Activated CD8-positive, alpha-beta memory T cell treated with anti-CD3 and anti-CD28 coated beads, Interleukin-2, amount 50 U/mL, for 24 hours (primary cell): Measurements from ENCODE around the gene GALR2.

Experiments used
- DNase-seq: peaks from one replicate; pipeline ENCODE4 v3.0.0-alpha.2; 2020; ENCODE audit errors: extremely low read depth

The GALR2 gene

DNA sequence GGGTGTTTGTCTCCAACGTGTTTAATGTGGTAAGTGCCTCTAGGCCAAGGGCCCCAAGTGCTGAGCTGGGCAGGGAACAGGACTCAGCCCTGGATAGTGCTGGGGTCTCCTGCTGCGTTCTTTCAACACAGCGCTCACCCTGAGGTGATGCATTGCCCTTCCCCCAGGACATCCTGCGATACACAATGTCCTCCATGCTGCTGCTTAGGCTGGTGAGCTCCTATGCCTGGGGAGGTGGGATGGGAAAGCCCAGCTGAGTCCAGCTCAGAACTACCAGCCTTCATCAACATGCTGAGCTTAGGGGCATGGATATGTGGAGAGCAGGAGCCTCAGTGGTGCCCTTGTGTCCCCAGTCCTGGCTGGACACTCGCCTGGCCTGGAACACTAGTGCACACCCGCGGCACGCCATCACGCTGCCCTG is 5.0 kb downstream of the GALR2 start:
- no peak for DNase-seq

DNA sequence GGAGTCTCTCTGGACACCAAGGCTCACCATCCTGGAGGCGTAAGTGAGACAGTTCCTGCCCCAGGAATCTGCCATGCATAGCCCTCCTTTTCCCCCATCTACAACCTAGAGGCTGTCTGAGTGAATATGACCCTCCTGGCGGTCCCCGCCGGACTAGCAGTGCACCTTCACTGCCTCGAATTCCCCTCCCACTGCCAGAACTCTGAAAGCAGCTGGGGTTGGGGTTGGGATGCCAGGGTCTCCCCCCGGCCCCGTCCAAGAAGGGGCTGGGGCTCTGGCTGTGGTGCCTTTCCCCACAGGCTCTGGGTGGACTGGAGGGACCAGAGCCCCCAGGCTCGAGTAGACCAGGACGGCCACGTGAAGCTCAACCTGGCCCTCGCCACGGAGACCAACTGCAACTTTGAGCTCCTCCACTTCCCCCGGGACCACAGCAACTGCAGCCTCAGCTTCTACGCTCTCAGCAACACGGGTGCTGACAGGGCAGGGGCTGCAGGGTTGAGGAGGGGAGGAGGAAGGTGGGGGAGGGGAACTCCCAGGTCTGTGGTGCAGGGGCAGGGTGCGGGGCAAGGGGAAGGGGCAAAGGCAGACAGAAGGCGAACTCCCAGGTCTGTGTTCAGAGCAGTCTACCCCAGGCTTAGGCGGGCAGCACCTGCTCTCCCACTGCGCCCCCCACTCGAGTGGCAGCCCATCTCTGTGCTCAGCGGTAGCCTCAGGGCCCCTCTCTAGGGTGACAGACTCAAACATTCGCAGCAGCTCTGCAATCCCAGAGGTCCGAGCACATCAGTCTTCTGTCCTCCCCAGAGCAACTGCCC is 5.6 kb downstream of the GALR2 start:
- no peak for DNase-seq

DNA sequence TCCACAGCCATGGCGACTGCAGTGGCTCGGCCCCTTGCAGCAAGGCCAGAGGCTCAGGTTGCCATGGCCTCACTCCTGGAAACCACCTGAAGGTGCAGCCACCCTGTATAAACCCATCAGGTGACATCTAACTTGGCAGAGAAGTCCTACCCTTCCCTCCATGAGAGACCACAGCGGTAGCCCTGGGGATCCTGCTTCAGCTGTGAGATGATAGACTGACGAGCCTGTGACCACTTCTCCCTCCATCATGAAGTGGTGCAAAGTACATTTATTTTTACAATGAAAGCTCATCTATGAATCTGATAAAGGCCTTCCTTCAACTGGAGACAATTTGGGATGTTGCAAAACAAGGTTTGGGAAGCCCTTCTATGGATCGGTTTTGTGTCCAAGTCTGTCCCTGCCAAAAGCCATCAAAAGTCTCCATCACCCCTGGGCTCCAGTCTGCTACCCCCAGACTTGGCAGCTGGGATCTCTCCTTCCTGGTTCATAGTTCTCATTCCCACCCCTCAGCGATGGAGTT is 6.2 kb downstream of the GALR2 start:
- DNase-seq, result no peak

DNA sequence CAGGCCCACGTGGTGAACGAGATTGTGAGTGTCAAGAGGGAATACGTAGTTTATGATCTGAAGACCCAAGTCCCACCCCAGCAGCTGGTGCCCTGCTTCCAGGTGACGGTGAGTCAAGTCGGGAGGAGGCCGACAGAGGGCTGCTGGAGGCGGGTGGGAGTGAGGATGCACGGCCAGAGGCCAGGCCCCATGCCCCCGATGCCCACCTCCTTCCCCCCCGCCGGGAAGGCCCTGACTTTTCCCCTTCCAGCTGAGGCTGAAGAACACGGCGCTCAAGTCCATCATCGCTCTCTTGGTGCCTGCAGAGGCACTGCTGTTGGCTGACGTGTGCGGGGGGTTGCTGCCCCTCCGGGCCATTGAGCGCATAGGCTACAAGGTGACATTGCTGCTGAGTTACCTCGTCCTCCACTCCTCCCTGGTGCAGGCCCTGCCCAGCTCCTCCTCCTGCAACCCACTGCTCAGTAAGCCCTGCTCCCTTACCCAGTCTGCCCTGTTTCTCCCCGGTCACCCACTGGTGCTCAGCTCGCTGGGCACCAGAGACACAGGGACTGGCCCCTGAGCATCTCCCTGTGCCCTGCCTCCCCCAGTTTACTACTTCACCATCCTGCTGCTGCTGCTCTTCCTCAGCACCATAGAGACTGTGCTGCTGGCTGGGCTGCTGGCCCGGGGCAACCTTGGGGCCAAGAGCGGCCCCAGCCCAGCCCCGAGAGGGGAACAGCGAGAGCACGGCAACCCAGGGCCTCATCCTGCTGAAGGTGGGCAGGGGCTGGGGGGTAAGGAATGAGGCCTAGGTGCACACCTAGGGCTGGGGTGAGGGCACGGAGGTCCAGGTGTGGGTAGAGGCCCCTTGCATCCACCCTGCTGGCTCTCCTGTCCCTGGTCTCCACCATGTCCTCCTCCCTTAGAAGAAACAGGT is 7.0 kb downstream of the GALR2 start:
- DNase-seq, result no peak

DNA sequence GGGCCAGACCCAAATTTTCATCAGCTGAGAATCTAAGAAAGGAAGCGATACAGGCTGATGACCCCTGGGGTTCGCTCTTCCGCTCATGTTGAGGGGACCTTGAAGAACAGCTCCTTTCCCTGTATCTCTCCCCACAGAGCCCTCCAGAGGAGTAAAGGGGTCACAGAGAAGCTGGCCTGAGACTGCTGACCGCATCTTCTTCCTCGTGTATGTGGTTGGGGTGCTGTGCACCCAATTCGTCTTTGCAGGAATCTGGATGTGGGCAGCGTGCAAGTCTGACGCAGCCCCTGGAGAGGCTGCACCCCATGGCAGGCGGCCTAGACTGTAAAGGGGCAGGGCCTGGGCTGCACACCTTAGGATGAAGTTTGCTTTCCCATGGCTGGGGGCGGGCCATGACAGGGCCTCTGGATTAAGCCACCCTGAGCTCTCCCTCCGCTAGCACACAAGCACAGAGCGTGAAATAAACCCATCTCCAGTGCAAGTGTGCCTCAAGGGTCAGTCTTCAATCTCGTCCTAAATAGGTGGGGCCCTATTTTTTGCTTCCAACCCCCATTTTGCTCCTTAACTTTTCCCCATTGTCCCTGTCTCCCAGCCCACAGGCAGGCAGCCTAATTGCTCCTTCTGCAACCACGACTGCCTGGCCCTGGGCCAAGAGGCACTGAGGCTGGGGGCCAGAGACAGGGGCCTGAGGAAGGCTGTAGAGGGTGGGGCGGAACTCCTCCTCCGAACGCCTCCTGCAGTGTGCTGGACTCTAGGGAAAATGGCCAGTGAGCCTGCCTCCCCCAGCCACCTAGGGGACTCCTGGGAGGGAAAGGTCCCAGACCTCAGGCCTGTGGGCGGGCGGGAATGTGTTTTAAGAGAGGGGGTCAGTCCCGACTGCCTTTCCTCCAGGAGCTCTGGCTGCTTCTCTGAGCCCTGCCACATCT is 8.0 kb downstream of the GALR2 start:
- DNase-seq, result no peak

DNA sequence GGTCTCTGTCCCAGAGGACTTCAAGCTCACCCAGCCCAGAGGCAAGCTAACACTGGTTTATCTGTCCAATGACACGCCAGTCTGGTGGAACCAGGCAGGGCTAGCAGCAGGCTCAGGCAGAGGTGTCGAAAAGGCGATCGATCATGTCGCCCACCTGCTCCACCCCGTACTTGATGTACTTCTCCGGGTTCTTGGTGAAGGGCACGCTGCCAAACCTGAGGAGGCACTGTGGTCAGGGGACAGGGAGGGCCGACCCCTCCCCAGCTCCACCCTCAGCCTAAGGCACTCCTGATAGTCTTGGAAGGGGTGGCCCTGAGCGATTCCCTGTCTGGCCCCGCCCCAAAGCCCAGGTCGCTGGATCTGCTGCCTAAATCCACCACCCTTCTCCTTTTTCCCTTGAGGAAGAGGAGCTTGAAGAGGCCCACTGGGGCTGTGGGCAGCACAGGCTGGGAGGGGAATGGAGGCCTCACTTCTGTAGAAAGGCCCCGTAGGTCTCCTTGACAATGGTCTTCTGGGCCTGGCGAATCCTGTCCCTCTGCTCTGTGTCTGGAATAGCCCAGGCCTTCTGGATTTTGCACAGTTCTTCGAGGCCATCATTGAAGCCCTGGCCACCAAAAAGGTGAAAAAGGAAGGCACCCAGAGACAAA is 9.1 kb downstream of the GALR2 start:
- DNase-seq, result no peak

DNA sequence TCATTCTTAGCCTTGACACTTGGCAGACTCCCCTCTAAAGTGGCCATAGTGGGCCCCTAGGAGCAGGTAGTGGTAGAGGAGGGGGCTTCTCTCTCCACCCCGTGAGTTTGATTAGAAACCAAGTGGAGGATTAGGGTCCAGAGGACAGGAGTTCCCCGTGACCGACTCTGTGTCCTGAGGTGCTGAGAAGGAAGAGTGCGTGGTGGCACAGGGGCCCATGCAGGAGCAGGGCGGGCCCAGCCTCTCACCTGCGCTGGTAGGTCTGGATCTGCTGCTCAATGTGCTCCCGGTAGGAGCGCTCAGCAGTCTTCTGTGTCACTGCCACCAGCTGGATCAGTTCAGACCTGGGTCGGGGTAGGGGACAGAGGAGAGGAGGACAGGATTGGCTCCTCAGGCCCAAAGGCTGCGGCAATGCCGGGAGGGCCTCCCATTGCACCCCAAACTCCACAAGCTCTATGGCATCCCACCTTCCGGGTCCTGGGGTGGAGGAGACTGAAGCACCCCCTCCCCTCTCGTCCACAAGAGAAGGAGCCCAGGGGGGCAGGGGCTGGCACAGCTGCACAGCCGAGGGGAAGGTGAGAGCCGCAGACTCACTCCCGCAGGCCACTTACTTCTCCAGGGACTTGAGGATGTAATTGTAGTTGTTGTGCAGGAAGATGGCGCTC is 10.6 kb downstream of the GALR2 start:
- DNase-seq, result no peak

DNA sequence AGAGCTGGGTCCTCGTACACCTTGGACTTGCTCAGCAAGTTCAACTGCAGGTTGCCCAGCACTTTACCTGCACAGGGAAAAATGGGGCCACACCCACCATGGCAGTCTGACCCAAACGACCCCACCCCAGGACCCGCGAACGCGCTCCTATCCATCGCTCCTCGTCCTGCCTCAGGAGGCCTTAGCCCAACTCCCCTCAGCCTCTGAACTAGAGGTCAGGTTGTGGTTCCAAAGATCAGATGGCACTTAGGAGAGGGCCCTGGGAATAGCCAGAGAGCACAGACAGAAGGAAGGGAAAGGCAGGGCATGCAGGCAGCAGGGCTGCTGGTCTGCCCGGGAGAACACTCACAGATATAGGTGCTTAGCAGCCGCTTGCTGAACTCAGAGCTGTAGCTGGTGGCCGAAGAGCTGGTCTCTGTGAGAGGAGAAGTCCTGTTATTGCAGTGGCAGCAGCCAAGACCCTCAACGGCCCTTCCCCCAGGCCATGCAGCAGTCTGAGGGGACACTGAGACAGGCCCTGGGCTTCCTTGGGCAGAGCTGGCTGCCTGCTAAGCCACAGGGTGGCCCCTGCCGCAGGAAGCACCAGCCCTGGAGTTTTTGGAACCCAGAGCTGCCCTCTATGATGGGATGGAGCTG is 11.3 kb downstream of the GALR2 start:
- no peak for DNase-seq

DNA sequence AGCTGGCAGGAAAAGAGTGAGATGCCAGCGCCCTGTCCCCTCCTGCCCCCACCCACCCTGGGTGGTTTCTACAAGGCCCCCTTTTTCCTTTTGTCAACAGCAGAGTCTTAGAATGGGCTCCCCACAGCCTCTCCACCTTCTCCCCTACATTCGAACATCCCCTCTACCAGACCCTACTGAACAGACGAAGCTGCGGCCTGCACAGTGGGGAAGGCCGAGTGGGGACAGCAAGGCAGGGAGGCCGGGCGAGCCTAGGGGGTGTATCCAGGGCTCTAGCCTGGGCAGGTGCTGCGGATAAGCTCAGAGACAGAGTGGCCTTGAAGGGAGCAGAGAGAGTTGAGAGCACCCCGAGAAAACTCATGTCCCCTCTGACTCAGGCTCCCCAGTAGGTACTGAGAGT is 11.8 kb downstream of the GALR2 start:
- DNase-seq, result no peak

DNA sequence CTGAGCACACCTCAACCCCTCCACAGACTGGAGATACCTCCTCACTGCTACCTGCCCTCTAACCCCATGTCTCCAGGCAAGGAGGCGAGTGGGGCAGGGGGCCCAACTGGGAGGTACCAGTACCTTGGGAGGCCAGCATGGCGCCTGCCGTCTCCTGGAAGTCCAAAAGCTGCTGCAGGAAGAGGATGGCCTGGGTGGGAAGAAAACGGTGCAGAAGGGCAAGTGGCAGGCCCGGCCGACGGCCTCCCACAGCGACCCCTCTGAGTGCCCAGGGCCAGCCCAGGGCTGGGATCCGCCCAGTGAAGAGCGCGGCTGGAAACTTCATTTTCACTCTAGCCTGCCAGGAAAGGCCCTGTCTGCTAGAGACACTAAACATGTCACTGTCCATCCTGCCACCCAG is 12.9 kb downstream of the GALR2 start:
- no peak for DNase-seq

DNA sequence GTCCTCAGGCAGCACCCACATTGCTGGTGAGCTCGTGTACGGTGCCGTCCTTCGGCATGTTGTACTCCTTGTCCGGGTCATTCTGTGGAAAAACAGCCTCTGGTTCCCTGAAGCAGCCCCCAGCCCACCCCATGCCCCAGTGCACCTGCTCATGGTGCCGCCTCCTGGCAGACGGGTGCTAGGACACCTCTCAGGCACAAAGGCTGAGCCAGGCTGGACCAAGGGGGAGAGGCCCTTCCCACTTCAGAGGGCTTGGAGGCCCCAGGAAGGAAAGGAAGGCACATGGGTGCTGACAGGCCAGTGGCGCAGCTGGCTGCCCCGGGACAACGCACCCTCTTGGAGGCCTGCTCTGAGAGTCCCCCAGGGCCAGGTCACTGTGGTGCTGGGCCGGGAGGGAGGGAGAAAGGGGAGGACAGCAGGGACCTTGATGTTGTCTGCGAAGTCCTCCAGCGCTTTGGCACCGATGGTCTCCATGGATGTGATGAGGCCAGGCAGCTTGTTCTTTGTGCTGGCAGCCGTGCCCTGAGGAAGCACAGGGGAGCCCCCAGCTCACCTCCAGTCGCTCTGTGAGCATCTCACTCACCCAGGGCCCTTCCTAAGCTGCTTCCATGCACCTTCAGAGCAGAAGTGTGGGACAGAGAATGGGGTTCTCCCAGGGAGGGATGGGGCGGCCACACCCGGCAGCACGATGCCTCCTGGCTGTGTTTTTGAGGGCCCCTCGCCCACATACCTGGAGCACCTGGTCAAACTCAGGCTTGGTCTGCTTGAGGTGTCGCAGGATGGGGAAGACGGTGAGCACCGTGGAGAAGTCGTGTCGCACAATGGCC is 13.7 kb downstream of the GALR2 start:
- DNase-seq, result no peak

DNA sequence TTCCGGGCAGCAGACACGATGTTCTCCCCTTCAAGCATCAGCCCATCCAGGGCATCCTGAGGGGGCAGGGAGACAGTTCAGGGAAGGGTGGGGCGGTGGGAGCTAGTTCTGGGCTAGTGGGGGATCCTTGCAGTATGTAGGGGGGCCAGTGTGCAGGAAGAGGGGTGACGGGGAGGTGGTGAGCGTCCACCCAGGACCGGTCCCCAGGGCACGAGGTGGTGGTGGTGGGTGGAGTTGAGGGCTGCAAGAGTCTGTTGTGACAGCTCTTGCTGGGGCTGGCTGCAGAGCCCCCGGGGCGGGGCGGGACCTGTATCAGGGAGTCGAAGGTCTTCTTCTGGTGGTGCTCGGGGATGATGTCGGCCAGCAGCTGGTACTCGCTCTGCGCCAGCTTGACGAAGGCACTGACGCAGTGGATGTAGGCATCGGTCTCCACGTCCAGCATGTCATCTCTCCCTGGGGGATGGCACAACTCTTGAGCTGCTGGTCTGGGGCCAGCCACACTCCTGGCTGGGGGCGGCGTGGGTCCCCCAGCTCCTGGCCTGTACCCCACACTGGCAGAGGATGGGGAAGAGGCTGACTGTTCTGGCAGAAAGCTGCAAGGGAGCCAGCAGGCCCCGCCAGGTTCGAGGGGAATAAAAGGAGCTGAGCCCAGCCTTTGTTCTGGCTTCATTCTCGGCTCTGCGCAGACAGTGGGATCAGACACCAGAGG is 14.4 kb downstream of the GALR2 start:
- DNase-seq, result no peak

DNA sequence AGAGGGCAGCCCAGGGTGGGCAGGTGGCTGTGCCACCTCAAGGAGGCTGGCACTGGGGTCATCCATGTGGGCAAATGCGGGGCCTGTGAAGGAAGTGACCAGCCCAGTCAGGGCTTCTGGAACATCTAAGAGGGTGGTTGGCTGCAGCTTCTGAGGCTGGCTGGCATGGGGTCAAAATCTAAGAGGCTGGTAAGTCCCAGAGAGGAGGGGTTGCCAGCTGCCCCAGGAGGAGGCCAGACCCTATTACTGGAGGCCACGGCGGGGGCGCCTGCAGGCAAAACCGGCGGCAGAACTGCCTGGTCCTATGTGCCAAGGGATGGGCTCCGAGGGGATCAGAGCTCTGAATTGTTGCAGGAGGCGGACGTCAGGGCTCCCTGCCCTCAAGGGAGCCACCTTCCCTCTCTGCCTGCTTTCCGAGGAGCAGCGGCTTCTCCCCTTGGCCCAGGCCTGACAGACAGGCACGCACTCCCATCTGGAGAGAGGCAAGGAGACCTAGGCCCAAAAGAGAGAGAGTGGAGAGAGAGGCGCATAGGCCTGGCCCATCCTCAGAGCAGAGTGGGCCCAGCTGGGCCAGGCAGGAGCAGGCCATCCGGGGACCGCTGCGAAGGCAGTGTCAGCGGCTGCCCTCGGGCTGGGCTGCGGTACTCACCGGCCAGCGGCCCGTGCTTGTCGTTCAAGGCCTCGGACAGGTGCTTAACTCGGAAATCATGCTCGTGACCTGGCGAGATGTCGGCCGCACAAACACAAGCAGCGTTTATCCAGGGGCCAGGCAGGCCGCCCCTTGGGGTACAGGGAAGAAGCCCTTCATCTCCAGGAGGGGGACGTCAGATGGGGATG is 15.3 kb downstream of the GALR2 start:
- no peak for DNase-seq

DNA sequence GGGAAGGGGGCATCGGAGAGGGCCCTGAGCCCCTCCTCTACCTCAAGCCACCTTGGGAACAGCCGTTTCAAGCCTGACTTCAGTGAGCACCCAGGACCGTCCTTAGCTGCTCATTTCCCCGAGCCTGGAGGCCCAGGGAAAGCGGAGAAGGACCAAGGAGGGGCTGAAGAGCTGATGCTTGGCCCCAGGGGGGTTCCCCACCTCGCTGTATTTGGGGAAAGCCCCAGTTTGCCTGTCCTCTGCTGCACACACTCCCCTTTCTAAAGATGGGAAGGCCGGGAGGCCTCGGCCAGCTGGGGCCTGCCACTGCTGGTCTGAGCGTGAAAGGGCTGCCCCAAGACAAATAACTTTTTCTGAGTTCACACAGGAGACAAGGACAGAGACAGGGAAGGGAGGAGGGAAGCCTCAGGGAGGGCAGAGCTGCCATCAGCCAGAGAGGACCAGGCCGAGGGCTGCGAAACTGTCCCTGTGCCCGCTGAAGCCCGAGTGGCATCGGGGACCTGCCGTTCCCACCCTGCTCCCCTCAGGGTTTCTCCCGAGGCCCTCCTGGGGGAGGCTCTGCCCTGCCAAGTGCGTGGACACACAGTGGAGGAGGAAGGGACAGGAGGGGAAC is 16.0 kb downstream of the GALR2 start:
- no peak for DNase-seq

DNA sequence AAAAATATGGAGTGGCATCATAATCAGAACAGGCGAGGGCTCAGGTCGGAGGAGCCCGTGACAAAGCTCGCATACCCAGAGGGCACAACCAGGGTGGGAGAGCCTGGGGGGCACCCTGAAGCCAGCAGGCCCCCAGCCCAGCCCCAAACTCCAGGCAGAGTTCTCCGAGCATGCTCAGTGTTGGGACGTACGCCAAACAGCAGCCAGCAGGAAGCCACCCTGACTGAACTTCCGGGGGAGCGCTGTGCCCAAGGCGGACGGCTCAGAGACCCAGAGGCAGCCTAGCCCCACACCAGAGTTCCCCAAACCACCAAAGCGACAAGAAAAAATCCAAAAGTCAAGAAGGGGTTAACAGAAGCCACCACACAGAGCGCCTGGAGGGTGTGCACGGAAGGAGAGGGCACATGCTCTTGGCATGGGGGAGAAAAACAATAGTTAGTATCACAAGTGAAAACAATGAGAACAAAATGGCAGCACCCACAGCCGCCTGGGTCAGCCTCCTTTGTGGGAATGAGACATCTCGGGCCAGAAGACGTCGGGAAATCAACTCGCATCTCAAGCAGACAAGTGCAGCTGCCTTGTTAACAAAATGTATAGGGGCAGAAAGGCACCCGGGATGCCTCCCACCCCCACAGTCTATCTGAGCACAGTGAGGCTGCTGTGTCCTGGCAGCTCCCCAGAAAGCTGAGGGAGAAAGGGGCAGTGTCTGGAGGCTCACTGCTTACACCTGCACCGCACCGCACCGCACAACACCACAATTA is 17.1 kb downstream of the GALR2 start:
- DNase-seq, result no peak
